Measurements from ENCODE around the gene RBM19. TPM values are rescaled to one million over a fixed set of nuclear protein-coding genes. Genes with fewer than 3 reads are reported as not detected.
"Not testable (repeated sequence)": the region's sequence is repeated elsewhere in the genome, so short reads cannot be mapped to it uniquely, and the experiment has no call there.

RBM19 gene
- total RNA-seq, 1 experiment from 2014 or later: 29.2 TPM

GRCh38 chr12:114003286-114003685, 37.2 kb upstream of the RBM19 start:
- Mint-ChIP-seq H3K4me3 (ENCODE audit: unreplicated experiment) (no peak overlapping the region), H3K4me1 (ENCODE audit: insufficient read depth, unreplicated experiment) (no peaks in the 10 kb centered on the region), H3K36me3 (ENCODE audit: insufficient read depth, unreplicated experiment) (no peaks in the 10 kb centered on the region), H3K27me3 (ENCODE audit: insufficient read depth, unreplicated experiment) (peaks cover 44% of the 10 kb centered on the region), H3K9me3 (ENCODE audit: unreplicated experiment) (no peaks in the 10 kb centered on the region), H3K27ac (ENCODE audit: low read depth, unreplicated experiment) (no peak overlapping the region)
- DNase-seq (ENCODE audit: unreplicated experiment): no peak
- no peak for TF ChIP-seq CTCF (IDR thresholded peaks at IDR 0.05; ENCODE audit: unreplicated experiment)
- intact Hi-C loops (cut with micrococcal nuclease): no loop called here
- no TSS peak for BruUV-seq (replicated peaks)
- ChIA-PET POLR2A (no interaction called here), CTCF (interaction anchor here (0.6 kb wide), 1 partner anchor 151 kb away, joined by 4 read pairs; no protein-coding TSS in a partner anchor)

- DNase-seq (ENCODE audit: unreplicated experiment): no peak
- Mint-ChIP-seq H3K36me3 (ENCODE audit: insufficient read depth, unreplicated experiment) (no peaks in the 10 kb centered on the region), H3K9me3 (ENCODE audit: unreplicated experiment) (no peaks in the 10 kb centered on the region), H3K4me1 (ENCODE audit: insufficient read depth, unreplicated experiment) (no peaks in the 10 kb centered on the region), H3K27me3 (ENCODE audit: insufficient read depth, unreplicated experiment) (peaks cover 54% of the 10 kb centered on the region), H3K27ac (ENCODE audit: low read depth, unreplicated experiment) (no peak overlapping the region), H3K4me3 (ENCODE audit: unreplicated experiment) (no peak overlapping the region)
- POLR2A ChIA-PET: interaction anchor here (0.5 kb wide), 1 partner anchor 729 kb away, joined by 3 read pairs; no protein-coding TSS in a partner anchor
- intact Hi-C loops (cut with micrococcal nuclease): no loop called here
- no TSS peak for BruUV-seq (replicated peaks)
- TF ChIP-seq CTCF (IDR thresholded peaks at IDR 0.05; ENCODE audit: unreplicated experiment): no peak
- CTCF ChIA-PET: interaction anchor here (0.6 kb wide), 1 partner anchor 123 kb away, joined by 3 read pairs; no protein-coding TSS in a partner anchor
These were observed 35.6 kb upstream of the RBM19 start for GRCh38 chr12:114001511-114002340.

GRCh38 chr12:114000861-114001260, 34.7 kb upstream of the RBM19 start:
- Mint-ChIP-seq H3K27me3 (ENCODE audit: insufficient read depth, unreplicated experiment) (peaks cover 63% of the 10 kb centered on the region), H3K4me1 (ENCODE audit: insufficient read depth, unreplicated experiment) (no peaks in the 10 kb centered on the region), H3K36me3 (ENCODE audit: insufficient read depth, unreplicated experiment) (no peaks in the 10 kb centered on the region), H3K9me3 (ENCODE audit: unreplicated experiment) (no peaks in the 10 kb centered on the region), H3K27ac (ENCODE audit: low read depth, unreplicated experiment) (no peak overlapping the region), H3K4me3 (ENCODE audit: unreplicated experiment) (no peak overlapping the region)
- no peak for DNase-seq (ENCODE audit: unreplicated experiment)
- ChIA-PET CTCF (interaction anchor here (0.6 kb wide), 1 partner anchor 124 kb away, joined by 3 read pairs; no protein-coding TSS in a partner anchor), POLR2A (no interaction called here)
- no peak for TF ChIP-seq CTCF (IDR thresholded peaks at IDR 0.05; ENCODE audit: unreplicated experiment)
- no TSS peak for BruUV-seq (replicated peaks)
- intact Hi-C loops (cut with micrococcal nuclease): no loop called here

- H3K4me3 Mint-ChIP-seq (ENCODE audit: unreplicated experiment); POLR2A ChIA-PET; BruUV-seq (replicated peaks); H3K36me3 Mint-ChIP-seq (ENCODE audit: insufficient read depth, unreplicated experiment); H3K27ac Mint-ChIP-seq (ENCODE audit: low read depth, unreplicated experiment); H3K4me1 Mint-ChIP-seq (ENCODE audit: insufficient read depth, unreplicated experiment); intact Hi-C loops (cut with micrococcal nuclease); DNase-seq (ENCODE audit: unreplicated experiment); H3K9me3 Mint-ChIP-seq (ENCODE audit: unreplicated experiment): not testable (repeated sequence)
- CTCF ChIA-PET: interaction anchor here (0.6 kb wide), 1 partner anchor 131 kb away, joined by 3 read pairs; no protein-coding TSS in a partner anchor
- H3K27me3 Mint-ChIP-seq (ENCODE audit: insufficient read depth, unreplicated experiment): peaks cover 69% of the 10 kb centered on the region
These were observed 34.1 kb upstream of the RBM19 start for GRCh38 chr12:114000261-114000660.
